Liver (tissue), 9 donors: ENCODE measurements around the gene HAAO. TPM values are rescaled to one million over a fixed set of nuclear protein-coding genes. Genes with fewer than 3 reads are reported as not detected.

Source experiments
- DNase-seq: peaks from one replicate; pipeline ENCODE4 v3.0.0-alpha.2; 2017; ENCODE audit warnings: low spot score
- H3K27ac ChIP-seq, 2 donors: one replicate each; pipeline ENCODE4 v1.7.0; 2013; ENCODE audit warnings: inconsistent platforms in 2 of 2, low read length in 2 of 2, control low read depth in 1 of 2, low read depth in 1 of 2, mild to moderate bottlenecking in 1 of 2
- H3K27me3 ChIP-seq, 4 donors: one replicate each; pipeline versions ENCODE4 v1.6.1 to v1.7.0; 2013; ENCODE audit warnings: low read length in 3 of 4, inconsistent platforms in 1 of 4, mild to moderate bottlenecking in 1 of 4, moderate library complexity in 1 of 4; ENCODE audit not compliant: control insufficient read depth in 4 of 4, insufficient read depth in 4 of 4
- H3K36me3 ChIP-seq, 4 donors: one replicate each; pipeline versions ENCODE4 v1.6.1 to v1.7.0; 2013; ENCODE audit warnings: low read length in 3 of 4, mild to moderate bottlenecking in 3 of 4, low read depth in 1 of 4, moderate library complexity in 1 of 4; ENCODE audit not compliant: control insufficient read depth in 4 of 4, insufficient read depth in 3 of 4
- H3K4me1 ChIP-seq, 4 donors: one replicate each; pipeline versions ENCODE4 v1.6.1 to v1.7.0; 2013; ENCODE audit warnings: low read length in 3 of 4, mild to moderate bottlenecking in 3 of 4, moderate library complexity in 1 of 4; ENCODE audit not compliant: control insufficient read depth in 4 of 4, insufficient read depth in 4 of 4
- H3K4me3 ChIP-seq, 3 donors: one replicate each; pipeline versions ENCODE4 v1.6.1 to v1.7.0; 2013; ENCODE audit warnings: low read length in 3 of 3, control low read depth in 1 of 3, low read depth in 1 of 3, mild to moderate bottlenecking in 1 of 3
- H3K9ac ChIP-seq, 2 donors: one replicate each; pipeline ENCODE4 v1.7.0; 2013; ENCODE audit warnings: low read length in 2 of 2, mild to moderate bottlenecking in 2 of 2, moderate library complexity in 2 of 2, control low read depth in 1 of 2, low read depth in 1 of 2
- H3K9me3 ChIP-seq, 4 donors: one replicate each; pipeline versions ENCODE4 v1.6.1 to v1.7.0; 2013; ENCODE audit warnings: low read length in 3 of 4; ENCODE audit not compliant: control insufficient read depth in 4 of 4
- FOXA2 ChIP-seq: IDR thresholded peaks from 2 replicates; pipeline ENCODE4 v1.6.1; 2016; ENCODE audit warnings: antibody characterized with exemption
- GABPA ChIP-seq, 2 donors: IDR thresholded peaks in 1 of 2; conservative IDR thresholded peaks in 1 of 2; 2 replicates each; pipeline ENCODE4 v1.6.1; 2016; ENCODE audit warnings: antibody characterized with exemption in 2 of 2, mild to moderate bottlenecking in 1 of 2, moderate library complexity in 1 of 2
- HNF4A ChIP-seq, 2 donors: conservative IDR thresholded peaks; 2 replicates each; pipeline ENCODE4 v1.6.1; 2016; ENCODE audit warnings: antibody characterized with exemption in 2 of 2, mild to moderate bottlenecking in 2 of 2
- JUND ChIP-seq, 2 donors: IDR thresholded peaks; 2 replicates each; pipeline ENCODE4 v1.6.1; 2016; ENCODE audit warnings: antibody characterized with exemption in 2 of 2
- NR2F2 ChIP-seq: IDR thresholded peaks from 2 replicates; pipeline ENCODE4 v1.6.1; 2016; ENCODE audit warnings: antibody characterized with exemption
- RAD21 ChIP-seq, 2 donors: IDR thresholded peaks; 2 replicates each; pipeline ENCODE4 v1.6.1; 2016; ENCODE audit warnings: antibody characterized with exemption in 2 of 2, mild to moderate bottlenecking in 2 of 2
- TAF1 ChIP-seq: conservative IDR thresholded peaks from 2 replicates; pipeline ENCODE4 v1.6.1; 2016; ENCODE audit warnings: antibody characterized with exemption, mild to moderate bottlenecking
- WGBS: extraction: QIAGEN DNeasy Blood & Tissue Kit; methylation state at CpG from one replicate; pipeline ENCODE4 v1.1.7; 2013; 5-methylcytosine and 5-hydroxymethylcytosine counted together
- polyA plus RNA-seq, 2 donors: library from polyadenylated mRNA; stranded (reverse) in 1 of 2; unstranded in 1 of 2; fragments of 200-250 nt in 1 of 2; fragments of >200 nt in 1 of 2; fragmentation: Nextera tagmentation in 1 of 2; extraction: Ambion mirVana in 1 of 2; gene quantifications; one replicate each; pipeline versions ENCODE4 v1.2.1 to v1.2.3, GENCODE V29; 2013 to 2015
- total RNA-seq, 2 donors: library from RNA; depleted of rRNA; stranded (reverse); fragments of >200 nt; gene quantifications; one replicate each; pipeline ENCODE4 v1.2.3, GENCODE V29; 2014
- TF ChIP-seq, protein P1 (sequence below): IDR thresholded peaks from 2 replicates; pipeline ENCODE4 v1.6.1; 2016; ENCODE audit warnings: antibody characterized with exemption, mild to moderate bottlenecking
- TF ChIP-seq, protein P2 (sequence below): IDR thresholded peaks from 2 replicates; pipeline ENCODE4 v1.6.1; 2016; ENCODE audit warnings: antibody characterized with exemption
- donor health status: healthy.
- donor health status: healthy.
- donor health status: healthy.
- donor health status: healthy.
- donor health status: healthy.

The HAAO gene
- total and polyA plus RNA-seq, 4 donors: 17.4 to 140 (median 130) TPM

- Histone ChIP-seq H3K36me3 (peaks cover 0 to 2% (median 0%) of the 10 kb centered on the region in 4 donors), H3K27ac (no peak overlapping the region), H3K9ac (no peak overlapping the region), H3K4me1 (no peaks in the 10 kb centered on the region), H3K4me3 (no peak overlapping the region), H3K27me3 (no peaks in the 10 kb centered on the region), H3K9me3 (no peaks in the 10 kb centered on the region)
- peak in 1 of 2 donors; percentile 35 for TF ChIP-seq JUND (IDR thresholded peaks at IDR 0.05)
- TF ChIP-seq, protein P1, sequence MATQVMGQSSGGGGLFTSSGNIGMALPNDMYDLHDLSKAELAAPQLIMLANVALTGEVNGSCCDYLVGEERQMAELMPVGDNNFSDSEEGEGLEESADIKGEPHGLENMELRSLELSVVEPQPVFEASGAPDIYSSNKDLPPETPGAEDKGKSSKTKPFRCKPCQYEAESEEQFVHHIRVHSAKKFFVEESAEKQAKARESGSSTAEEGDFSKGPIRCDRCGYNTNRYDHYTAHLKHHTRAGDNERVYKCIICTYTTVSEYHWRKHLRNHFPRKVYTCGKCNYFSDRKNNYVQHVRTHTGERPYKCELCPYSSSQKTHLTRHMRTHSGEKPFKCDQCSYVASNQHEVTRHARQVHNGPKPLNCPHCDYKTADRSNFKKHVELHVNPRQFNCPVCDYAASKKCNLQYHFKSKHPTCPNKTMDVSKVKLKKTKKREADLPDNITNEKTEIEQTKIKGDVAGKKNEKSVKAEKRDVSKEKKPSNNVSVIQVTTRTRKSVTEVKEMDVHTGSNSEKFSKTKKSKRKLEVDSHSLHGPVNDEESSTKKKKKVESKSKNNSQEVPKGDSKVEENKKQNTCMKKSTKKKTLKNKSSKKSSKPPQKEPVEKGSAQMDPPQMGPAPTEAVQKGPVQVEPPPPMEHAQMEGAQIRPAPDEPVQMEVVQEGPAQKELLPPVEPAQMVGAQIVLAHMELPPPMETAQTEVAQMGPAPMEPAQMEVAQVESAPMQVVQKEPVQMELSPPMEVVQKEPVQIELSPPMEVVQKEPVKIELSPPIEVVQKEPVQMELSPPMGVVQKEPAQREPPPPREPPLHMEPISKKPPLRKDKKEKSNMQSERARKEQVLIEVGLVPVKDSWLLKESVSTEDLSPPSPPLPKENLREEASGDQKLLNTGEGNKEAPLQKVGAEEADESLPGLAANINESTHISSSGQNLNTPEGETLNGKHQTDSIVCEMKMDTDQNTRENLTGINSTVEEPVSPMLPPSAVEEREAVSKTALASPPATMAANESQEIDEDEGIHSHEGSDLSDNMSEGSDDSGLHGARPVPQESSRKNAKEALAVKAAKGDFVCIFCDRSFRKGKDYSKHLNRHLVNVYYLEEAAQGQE: no peak
- 78% methylated on average over 7 of the region's 7 CpGs for WGBS
- DNase-seq: no peak
Observed at GRCh38 chr2:42722320-42723190, 69.8 kb downstream of the HAAO start.

GRCh38 chr2:42721898-42722297 lies 70.5 kb downstream of the HAAO start:
- H3K9ac ChIP-seq: no peak overlapping the region
- no peak overlapping the region for H3K27ac ChIP-seq
- TF ChIP-seq FOXA2 (no peak), HNF4A (conservative IDR thresholded peaks at IDR 0.05) (no peak), NR2F2 (no peak), GABPA (IDR thresholded peaks at IDR 0.05 in 1 of 2, conservative IDR thresholded peaks at IDR 0.05 in 1 of 2) (no peak), RAD21 (IDR thresholded peaks at IDR 0.05) (no peak), JUND (IDR thresholded peaks at IDR 0.05) (no peak), TAF1 (no peak)
- TF ChIP-seq, protein P2, sequence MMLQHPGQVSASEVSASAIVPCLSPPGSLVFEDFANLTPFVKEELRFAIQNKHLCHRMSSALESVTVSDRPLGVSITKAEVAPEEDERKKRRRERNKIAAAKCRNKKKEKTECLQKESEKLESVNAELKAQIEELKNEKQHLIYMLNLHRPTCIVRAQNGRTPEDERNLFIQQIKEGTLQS: no peak
- 94% methylated on average over 2 of the region's 2 CpGs for WGBS
- H3K36me3 ChIP-seq: peaks cover 0 to 2% (median 0%) of the 10 kb centered on the region in 4 donors
- no peaks in the 10 kb centered on the region for H3K4me1 ChIP-seq
- H3K27me3 ChIP-seq: no peaks in the 10 kb centered on the region
- DNase-seq: no peak
- no peaks in the 10 kb centered on the region for H3K9me3 ChIP-seq
- no peak overlapping the region for H3K4me3 ChIP-seq

Other genes with a start within 250 kb of the HAAO start
- 10 to 100 TPM in 1 of 2 donors, 1 to 10 TPM in 1; 7.8 to 10.3 TPM for gene MTA3, start 224.0 kb downstream of the HAAO start, total RNA-seq
- 1 to 10 TPM; 5.5 to 5.9 TPM for gene MTA3, start 224.0 kb downstream of the HAAO start, polyA plus RNA-seq
- 1 to 10 TPM; 2.2 to 5.9 TPM for gene OXER1, start 28.4 kb downstream of the HAAO start, total RNA-seq
- 1 to 10 TPM; 7.5 to 8.1 TPM for gene OXER1, start 28.4 kb downstream of the HAAO start, polyA plus RNA-seq